B cell (primary cell): Measurements from ENCODE around the gene FADS2.

ENCODE experiments used
- CTCF ChIP-seq: fragments of 200-600 bp; IDR thresholded peaks from one replicate; pipeline ENCODE4 v1.8.0; 2022; ENCODE audit warnings: antibody characterized with exemption, mild to moderate bottlenecking
- EZH2 ChIP-seq: IDR thresholded peaks from 2 replicates; pipeline ENCODE4 v1.6.1; 2012; ENCODE audit warnings: borderline replicate concordance, low read depth, mild to moderate bottlenecking, moderate library complexity, low read length; ENCODE audit not compliant: insufficient read depth, poor library complexity, severe bottlenecking

- TF ChIP-seq CTCF (no peak), EZH2 (no peak)
Observed at GRCh38 chr11:61911128-61911700, 83.1 kb downstream of the FADS2 start.
